GM19043 (cell line): Measurements from ENCODE around the gene NEK4.
A peak's percentile ranks its signal among the peaks of the same experiment; 100 is the strongest.

Source experiments
- ATAC-seq: cut with Tn5 transposase; IDR thresholded peaks from one replicate; pipeline ENCODE4 v1.9.1; 2021; ENCODE audit warnings: low read depth; ENCODE audit not compliant: unreplicated experiment

NEK4 gene

DNA sequence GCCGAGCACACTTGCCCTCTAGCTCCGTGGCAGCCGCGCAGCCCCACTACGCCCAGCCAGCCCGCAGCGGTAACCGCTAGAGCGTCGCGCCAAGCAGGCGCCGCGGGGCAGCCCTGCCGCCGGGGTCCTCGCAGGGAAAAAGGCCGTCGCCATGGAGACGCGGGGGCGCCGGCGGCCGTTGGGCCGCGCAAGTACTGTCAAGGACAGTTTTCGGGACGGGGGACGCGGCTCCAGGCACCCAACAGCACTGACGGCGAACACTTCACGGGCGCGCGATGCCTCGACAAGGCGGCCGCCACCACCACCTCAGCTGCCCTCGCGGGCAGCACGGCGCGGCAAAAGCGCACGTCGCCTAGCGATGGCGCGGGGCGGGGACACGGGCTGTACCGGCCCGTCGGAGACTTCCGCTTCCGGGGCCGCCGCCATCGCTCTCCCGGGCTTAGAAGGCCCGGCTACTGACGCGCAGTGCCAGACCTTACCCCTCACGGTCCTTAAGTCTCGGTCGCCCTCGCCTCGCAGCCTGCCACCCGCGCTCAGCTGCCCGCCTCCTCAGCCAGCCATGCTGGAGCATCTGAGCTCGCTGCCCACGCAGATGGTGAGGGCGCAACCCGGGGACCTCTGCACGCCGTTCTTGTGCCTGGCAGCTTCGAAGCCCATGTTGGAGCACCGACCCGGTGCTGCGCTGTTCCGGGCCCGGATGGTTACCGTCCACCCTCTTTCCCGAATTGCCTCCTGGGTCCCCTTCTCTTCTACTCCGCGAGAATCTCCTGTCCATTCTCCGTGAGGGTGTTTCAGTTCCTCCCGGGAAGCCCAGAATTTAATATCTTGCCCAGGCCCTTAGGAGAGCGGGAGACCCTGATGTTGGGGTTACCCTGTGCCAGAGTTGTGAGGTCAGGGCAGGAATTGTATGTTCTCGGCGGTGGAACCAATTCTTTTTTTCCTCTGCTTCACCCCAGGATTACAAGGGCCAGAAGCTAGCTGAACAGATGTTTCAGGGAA is 64.8 kb downstream of the NEK4 start, which contains the start of the genes GLT8D1 and SPCS1:
Gene GLT8D1, minus strand, starts transcription at position 104 of the 999 bp plus-strand sequence. CDS start 5,331 bp downstream, outside the sequence.
Gene SPCS1, plus strand, starts transcription at position 419 of the 999 bp plus-strand sequence. Its CDS starts 141 bp downstream, at position 560.
- ATAC-seq = peak; percentile 77

DNA sequence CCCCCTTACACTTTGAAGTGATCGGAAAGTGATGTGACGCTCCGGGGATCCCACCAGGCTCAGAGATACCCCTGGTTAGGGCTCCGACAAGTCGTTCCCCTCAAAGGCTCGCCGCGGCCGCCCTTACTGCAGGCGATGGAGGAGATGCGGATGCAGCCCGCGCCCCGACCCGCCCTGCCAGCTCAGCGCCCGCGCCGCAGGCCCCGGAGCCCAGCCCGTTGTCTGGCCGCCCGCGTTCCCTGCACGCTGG is 65.4 kb downstream of the NEK4 start:
- ATAC-seq = no peak

DNA sequence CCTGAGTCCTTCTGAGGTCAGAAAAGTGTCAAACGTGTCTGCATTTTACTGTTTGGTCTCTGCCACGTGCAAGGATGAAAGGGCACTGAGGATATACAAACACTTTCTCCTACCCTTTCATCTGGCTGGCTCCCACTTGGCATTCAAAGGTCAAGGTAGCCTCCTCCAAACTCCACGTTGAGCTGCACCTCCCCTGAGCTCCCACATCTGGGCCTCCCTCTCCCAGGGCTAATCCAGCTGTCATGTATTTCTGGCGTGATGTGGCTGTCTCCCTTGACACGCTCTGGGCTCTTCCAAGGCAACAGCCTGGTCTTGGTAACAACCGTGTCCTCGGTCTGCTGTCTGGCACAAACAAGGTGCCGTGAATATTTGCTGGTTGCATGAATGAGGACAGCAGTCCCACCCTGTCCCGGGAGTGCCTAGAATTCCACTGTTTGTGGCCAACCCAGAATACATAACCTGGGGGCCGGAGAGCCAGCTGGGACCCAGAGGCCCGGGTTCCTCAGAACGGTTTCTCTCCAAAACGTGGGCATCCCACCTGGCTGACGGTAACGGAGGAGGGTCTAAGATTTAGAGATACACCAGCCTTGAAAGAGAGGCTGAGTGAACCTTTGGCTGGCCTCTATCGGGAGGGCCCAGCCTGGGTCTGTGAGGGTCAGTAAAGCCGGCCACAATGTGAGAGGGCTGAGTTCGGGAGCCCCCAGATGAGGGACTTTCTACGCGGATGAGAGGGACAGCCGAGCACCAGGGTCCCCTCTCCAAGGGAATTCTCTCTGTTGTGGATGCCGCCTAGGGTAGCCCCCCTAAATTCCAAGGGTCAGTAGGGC is 65.9 kb downstream of the NEK4 start:
- ATAC-seq = no peak

DNA sequence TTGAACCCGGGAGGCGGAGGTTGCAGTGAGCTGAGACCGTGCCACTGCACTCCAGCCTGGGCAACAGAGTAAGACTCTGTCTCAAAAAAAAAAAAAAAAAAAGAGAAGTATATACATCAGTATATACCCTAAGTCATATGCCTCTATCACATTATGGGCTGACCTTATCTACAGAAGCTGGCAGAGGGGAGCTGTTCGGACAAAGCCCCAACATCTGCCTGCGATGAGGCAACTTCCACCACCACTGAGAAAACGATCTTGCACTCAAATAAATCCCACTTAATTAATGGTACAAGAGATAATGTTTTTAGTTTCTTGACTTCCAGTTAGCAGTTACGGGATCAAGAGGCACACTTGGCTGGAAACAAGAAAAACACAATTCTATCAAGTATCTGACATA is 67.4 kb downstream of the NEK4 start:
- no peak for ATAC-seq

DNA sequence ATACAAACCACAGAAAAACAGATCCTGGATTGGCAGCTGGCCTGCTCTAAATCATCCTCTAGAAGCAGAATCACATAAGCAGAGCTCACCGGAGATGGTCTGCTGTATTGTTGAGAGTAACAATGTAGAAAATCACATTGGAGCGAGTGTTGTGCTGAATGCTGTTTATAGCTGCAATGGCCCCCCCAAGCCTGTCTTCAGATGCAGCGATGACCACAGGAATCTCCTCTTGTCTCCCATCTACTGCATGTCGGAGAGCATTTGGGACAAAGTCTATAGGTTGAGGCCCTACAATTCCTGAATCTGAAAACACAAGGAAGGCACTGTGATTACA is 73.1 kb downstream of the NEK4 start:
- ATAC-seq = no peak

DNA sequence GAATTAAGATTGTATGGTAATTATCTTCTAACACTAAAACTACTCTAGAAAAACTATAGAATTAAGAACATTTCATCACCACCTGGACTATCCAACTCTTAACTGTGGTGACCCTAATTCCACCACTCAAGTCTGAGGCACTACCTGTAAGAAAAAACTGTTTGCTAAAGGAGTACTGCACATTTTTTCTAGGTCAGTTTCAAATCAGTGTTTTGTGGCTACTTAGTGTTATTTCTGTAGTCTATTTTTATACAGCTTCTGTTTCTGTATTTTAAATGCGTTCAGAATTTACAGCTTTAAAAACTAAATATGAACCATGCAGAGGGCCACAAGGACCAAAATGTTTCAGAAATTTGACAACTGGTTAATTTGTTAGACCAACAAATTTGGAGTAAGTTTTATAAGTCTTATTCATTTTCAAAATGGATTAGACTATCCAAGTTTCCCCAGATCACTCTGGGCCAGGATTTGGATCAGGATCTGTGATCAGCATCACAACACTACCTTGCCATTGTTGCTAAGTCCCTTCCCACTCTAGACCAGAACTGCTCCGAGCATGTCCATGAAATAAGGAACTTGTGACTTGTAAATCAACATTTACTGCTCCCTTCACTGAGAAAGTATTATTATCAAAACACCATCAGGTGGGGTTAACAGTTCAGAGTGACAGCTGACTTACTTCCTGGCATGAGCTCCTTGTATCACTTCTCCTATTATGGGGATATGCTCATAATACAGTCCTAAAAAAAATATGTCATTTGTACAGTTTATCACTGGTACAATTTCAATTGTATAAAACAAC is 73.7 kb downstream of the NEK4 start:
- ATAC-seq = no peak

DNA sequence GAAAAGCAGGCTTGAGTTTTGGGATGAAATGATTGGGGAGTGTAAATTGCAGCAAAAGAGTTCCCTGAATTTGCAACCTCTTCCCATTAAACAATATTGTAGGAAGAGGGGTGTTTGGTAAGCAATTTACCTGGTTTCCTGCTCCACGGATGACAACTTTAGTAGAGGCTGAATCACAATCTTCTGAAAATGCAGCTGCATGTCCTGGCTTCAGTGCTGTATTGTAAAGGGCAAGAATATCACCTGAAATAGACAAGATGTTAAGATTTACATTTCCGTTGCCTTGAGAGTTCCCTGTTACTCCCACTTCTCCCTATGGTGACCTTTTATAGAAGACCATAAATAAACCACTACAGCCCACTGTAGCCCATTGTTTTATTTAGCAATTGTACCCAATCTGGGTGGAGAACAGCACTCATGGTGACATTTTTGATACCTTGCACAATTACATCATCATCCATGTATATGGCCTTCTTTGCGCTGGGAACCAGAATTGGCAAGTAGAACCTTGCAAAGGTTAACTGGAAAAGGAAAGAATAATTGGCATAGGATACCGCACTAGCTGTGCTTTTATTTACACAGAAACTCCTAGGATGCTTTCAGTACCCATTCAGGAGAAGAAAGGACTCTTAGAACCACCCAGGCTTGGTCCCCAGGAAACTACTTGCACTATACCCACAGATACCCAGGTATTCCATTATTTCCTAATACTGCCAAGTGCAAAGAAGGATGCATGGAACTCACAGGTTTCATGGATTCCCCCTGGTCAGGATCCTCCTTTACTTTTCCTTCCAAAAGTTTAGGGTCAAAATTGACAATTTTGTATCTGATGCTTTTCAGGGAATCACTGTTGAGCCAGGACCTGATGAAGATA is 74.7 kb downstream of the NEK4 start:
- ATAC-seq = no peak

DNA sequence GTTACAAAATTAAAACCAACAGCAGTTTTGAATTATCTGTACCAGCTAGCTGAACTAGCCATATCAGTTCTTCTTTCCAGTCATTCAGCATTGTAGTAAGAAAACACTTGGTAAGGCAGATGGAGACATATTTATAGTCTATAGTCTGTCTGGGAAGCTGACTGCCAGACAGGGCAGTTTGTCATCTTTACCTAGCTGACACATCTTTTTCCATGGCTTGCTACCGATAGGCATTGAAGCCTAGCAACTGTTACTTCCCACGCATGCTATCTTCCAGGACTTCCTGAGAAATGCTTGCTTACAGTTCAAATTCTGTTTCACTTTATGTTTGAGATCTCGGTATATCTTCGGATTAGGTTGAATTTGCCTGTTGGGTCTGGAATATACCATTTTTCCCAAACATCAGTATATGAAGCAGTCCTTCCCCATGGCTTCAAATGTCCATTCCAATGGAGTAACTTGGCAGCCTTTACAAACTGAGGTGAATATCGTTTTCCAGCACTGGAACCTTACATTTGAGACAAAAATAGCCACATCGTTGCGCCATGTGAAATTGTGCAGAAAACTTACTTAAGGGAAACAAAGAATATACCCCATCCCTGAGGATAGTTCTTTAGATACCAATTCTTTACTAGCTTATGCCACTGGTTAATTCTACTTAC is 76.1 kb downstream of the NEK4 start:
- no peak for ATAC-seq

DNA sequence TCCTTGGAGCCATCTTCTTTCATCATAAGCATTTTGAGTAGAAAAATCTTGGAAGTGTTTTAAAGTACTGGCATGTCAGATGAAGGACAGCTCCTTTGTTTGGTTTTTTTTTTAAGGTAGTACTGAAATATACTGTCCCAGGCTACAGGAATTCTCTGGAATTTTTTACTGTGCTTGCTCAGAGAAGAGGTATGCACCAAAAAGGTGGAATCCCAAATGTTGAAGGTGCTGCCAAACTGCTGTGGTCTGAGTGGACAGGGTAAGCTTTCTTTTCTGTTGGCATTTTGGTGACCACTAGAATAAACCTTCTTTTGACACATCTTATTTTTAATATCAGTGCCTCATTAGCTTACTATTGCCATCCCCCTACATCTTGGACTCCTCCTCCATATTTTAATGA is 77.7 kb downstream of the NEK4 start:
- ATAC-seq = no peak

DNA sequence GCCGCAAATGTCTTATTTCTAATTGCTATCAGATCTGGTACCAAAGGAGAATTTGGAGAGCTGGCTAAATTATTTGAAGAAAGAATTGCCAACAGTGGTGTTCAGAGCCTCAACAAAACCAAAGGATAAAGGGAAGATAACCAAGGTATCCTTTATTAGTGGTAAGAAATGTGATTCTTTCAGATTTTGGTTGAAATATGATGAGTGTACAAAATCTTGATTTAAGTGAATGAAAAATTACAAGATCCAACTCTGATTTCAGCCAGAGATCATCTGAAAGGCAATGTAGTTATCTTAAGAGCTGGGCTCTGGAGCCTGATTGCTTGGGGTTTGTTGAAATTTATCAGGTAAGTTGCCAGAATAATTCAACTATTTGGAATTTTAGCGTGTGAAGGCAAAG is 80.2 kb downstream of the NEK4 start:
- ATAC-seq = no peak

DNA sequence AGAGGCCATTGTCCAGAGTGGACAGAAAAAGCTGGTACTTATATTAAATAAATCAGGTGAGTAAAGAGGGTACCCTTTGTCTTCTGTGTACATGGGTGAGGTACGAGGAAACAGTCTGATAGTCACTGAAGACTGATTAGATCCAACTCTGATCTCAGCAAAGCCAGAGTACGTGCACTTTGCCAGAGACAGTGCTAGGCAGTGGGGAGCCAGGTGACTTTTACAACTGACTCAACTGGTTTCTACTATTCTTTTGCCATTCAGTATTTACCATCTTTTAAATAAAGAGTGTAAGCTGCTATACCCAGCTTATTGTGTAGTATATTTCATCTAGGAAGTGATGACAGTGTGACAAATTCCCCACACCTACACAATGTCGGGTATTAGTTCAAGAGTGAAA is 81.6 kb downstream of the NEK4 start:
- ATAC-seq = no peak

DNA sequence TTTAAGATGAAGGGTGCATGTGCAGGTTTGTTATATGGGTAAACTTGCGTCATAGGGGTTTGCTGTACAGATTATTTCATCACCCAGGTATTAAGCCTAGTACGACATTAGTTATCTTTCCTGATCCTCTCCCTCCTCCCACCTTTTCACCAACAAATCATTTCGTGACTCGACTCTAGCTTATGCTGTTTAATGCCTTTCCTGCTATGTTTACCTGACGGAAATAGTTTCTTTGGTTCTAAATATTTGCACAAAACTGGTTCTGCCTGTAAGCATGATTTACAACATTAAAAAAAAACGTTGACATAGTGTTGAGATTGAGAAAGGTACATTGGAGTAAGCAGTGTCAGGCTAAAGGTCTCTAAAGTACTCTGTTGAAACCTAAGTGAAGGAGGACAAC is 82.5 kb downstream of the NEK4 start:
- no peak for ATAC-seq

DNA sequence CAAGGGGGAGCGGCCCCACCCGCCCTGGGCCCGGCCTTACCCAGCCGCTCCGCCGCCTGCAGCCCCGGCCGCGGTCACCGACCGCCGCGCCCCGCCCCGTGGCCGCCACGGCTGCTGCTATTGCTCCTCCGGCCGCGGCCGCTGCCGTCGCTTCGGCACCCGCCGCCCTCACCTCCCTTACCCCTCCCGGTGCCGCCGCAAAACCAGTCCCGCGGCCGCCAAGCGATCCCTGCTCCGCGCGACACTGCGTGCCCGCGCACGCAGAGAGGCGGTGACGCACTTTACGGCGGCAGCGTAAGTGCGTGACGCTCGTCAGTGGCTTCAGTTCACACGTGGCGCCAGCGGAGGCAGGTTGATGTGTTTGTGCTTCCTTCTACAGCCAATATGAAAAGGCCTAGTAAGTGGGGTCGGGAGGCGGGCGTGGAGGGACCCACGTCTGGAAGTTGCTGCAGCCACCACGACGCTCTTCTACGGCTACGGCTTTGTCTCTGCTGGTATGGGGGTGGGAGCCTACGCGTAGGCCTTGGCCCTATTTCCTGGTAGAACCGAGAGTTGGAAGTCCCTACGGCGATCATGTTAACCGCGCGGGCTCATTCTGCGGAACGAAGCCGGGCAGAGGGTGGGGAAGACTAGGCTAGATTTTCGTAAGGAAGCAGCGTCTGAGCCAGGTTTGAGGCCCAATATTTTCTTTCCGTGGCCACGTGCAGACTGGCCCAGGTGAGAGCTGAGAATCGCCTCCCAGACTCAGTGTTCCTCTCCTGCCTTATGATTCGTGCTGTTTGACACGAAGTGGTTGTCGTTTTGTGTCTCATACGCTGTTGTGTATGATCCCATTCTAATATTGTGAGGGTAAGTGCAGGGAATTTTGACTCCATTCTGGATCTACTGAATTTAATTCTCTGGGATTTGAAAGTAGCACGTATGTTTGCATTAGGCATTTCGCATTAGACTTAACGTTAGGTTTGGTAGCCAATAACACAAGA is 84.7 kb downstream of the NEK4 start, which contains the start of the genes GNL3 and PBRM1:
Gene GNL3, plus strand, starts transcription at position 324 of the 983 bp plus-strand sequence. Its CDS starts 61 bp downstream, at position 385.
Gene PBRM1, minus strand, starts transcription at position 205 of the 983 bp plus-strand sequence.
- peak; percentile 60 for ATAC-seq

DNA sequence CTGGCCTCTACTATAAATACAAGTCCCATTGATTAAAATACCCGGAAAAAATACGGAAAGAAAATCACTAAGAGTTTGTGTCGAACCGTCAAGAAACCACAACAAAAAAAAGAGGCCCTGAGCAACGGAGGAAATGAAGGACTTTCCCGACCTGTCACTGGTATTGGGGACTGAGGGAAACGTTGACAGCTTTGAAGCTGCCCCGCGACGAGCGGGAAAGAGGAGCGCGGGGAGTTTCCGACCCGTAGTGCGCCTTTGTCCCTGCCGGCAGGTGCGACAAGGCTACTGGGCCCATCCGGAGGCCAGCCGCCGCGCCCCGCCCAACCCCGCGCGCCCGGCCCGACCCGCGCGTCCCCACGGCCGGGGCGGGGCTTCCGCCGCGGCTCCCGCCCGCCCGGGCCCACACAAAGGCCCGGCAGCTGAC is 85.4 kb downstream of the NEK4 start:
- peak; percentile 76 for ATAC-seq

DNA sequence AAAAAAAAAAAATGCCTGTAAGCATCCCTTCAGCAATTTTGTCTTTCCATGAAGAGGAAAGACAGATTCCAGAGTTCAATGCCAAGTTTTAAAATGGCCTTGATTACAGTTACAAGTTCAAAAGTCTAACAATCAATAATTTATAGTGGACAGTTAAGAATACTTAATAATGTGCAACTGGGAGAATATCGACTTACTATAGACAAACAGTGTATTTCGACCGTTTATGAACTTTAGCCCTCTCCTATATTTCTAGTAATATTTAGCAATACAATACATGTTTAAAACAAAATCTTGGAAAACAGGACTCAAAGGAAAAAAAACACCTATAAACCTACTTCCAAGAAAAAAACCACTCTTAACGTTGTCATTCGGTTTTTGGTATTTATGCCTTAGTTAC is 86.6 kb downstream of the NEK4 start:
- ATAC-seq = no peak

DNA sequence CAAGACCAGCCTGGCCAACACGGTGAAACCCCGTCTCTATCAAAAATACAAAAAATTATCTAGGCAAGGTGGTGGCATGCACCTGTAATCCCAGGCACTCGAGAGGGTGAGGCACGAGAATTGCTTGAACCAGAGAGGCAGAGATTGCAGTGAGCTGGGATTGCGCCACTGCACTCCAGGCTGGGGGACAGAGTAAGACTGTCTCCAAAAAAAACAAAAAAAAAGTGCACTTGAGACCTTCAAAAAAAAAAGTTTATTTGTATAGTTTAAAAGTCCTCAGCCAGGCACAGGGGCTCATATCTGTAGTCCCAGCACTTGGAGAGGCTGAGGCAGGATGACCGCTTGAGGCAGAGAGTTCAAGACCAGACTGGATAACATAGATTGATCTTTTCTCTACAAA is 87.1 kb downstream of the NEK4 start:
- ATAC-seq = no peak

DNA sequence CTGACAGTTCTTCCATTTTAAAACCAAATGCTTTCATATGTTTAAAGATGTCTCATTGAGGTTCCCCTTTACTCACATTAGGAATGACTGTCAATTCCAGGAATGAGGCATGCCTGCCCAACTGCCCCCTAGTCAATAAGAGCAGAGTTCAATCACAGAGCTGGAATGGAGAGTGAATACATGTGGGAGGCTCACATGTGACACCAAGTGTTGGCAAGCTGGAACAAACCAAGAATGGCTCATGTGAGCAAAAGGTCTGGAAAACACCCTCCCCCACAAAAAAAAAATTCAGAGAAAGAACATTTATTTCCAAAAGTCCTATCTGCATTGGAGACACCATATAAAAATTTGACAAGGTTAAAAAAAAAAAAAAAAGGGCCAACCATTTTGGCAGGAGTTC is 88.7 kb downstream of the NEK4 start:
- ATAC-seq = no peak

DNA sequence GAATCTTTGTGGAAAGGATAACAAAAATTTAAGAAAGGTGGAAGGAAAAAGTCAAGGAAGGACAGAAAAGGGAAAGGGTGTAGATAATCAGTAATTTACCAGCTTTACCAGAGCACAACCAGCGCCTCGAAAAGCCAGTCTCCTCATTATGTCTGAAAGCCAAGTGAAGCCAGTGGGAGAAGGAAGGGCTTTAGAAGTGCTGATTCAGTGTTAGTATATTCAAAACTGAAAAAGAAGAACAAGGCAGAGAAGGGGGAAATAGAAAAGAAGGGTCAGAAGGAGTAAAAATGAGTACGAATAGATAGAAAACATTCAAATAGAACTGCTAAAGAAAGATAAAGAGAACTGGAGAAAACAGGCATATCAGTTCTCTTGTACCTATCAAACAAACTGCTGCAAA is 89.1 kb downstream of the NEK4 start:
- no peak for ATAC-seq
